Measurements from ENCODE around the gene PARVB. TPM values are rescaled to one million over a fixed set of nuclear protein-coding genes. Genes with fewer than 3 reads are reported as not detected.

Gene PARVB
- total RNA-seq, 1 experiment from 2014 or later, result 35.3 TPM

GRCh38 chr22:44219101-44219870 is 195.2 kb downstream of the PARVB start:
- Histone ChIP-seq H3K4me2 (no peak overlapping the region), H3K79me2 (ENCODE audit: low read depth) (no peaks in the 10 kb centered on the region), H3K4me1 (replicated peaks; ENCODE audit: insufficient read depth) (no peaks in the 10 kb centered on the region), H3K4me3 (no peak overlapping the region), H3K36me3 (ENCODE audit: low read depth) (no peaks in the 10 kb centered on the region), H2AFZ (no peak overlapping the region), H3K9me3 (ENCODE audit: insufficient read depth, low read depth) (no peaks in the 10 kb centered on the region), H4K20me1 (ENCODE audit: insufficient read depth) (no peaks in the 10 kb centered on the region), H3F3A (ENCODE audit: insufficient read depth, low read depth) (no peaks in the 10 kb centered on the region; the same call in 1 of the 2 replicates), H3K27me3 (ENCODE audit: insufficient read depth, low read depth) (peaks cover 50% of the 10 kb centered on the region), H3K9me2 (ENCODE audit: insufficient read depth) (no peaks in the 10 kb centered on the region), H3K27ac (no peak overlapping the region)
- no TSS peak for BruUV-seq (replicated peaks)
- no peak for DNase-seq
- TF ChIP-seq EZH2 (IDR thresholded peaks at IDR 0.05; ENCODE audit: low read depth), result no peak
- TF ChIP-seq, protein P1, sequence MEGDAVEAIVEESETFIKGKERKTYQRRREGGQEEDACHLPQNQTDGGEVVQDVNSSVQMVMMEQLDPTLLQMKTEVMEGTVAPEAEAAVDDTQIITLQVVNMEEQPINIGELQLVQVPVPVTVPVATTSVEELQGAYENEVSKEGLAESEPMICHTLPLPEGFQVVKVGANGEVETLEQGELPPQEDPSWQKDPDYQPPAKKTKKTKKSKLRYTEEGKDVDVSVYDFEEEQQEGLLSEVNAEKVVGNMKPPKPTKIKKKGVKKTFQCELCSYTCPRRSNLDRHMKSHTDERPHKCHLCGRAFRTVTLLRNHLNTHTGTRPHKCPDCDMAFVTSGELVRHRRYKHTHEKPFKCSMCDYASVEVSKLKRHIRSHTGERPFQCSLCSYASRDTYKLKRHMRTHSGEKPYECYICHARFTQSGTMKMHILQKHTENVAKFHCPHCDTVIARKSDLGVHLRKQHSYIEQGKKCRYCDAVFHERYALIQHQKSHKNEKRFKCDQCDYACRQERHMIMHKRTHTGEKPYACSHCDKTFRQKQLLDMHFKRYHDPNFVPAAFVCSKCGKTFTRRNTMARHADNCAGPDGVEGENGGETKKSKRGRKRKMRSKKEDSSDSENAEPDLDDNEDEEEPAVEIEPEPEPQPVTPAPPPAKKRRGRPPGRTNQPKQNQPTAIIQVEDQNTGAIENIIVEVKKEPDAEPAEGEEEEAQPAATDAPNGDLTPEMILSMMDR (conservative IDR thresholded peaks at IDR 0.05), result no peak
- ChIA-PET CTCF (no interaction called here), POLR2A (ENCODE audit: unreplicated experiment) (no interaction called here)
- intact Hi-C loops (cut with micrococcal nuclease; ENCODE audit: unreplicated experiment), result no loop called here

GRCh38 chr22:44220727-44221680 is 196.9 kb downstream of the PARVB start:
- H3K9me3 ChIP-seq (ENCODE audit: insufficient read depth, low read depth), result no peaks in the 10 kb centered on the region
- H4K20me1 ChIP-seq (ENCODE audit: insufficient read depth), result no peaks in the 10 kb centered on the region
- no peak overlapping the region for H3K4me3 ChIP-seq
- no peaks in the 10 kb centered on the region; the same call in 1 of the 2 replicates for H3F3A ChIP-seq (ENCODE audit: insufficient read depth, low read depth)
- no peak overlapping the region for H3K27ac ChIP-seq
- no peaks in the 10 kb centered on the region for H3K4me1 ChIP-seq (replicated peaks; ENCODE audit: insufficient read depth)
- no peak overlapping the region for H2AFZ ChIP-seq
- H3K36me3 ChIP-seq (ENCODE audit: low read depth), result no peaks in the 10 kb centered on the region
- no peaks in the 10 kb centered on the region for H3K9me2 ChIP-seq (ENCODE audit: insufficient read depth)
- ChIA-PET POLR2A (ENCODE audit: unreplicated experiment) (no interaction called here), CTCF (no interaction called here)
- intact Hi-C loops (cut with micrococcal nuclease; ENCODE audit: unreplicated experiment), result no loop called here
- no peak for DNase-seq
- no peak overlapping the region for H3K4me2 ChIP-seq
- BruUV-seq (replicated peaks), result no TSS peak
- H3K79me2 ChIP-seq (ENCODE audit: low read depth), result no peaks in the 10 kb centered on the region
- H3K27me3 ChIP-seq (ENCODE audit: insufficient read depth, low read depth), result peaks cover 55% of the 10 kb centered on the region
- no peak for TF ChIP-seq EZH2 (IDR thresholded peaks at IDR 0.05; ENCODE audit: low read depth)
- TF ChIP-seq, protein P1 (conservative IDR thresholded peaks at IDR 0.05), result no peak

DNA sequence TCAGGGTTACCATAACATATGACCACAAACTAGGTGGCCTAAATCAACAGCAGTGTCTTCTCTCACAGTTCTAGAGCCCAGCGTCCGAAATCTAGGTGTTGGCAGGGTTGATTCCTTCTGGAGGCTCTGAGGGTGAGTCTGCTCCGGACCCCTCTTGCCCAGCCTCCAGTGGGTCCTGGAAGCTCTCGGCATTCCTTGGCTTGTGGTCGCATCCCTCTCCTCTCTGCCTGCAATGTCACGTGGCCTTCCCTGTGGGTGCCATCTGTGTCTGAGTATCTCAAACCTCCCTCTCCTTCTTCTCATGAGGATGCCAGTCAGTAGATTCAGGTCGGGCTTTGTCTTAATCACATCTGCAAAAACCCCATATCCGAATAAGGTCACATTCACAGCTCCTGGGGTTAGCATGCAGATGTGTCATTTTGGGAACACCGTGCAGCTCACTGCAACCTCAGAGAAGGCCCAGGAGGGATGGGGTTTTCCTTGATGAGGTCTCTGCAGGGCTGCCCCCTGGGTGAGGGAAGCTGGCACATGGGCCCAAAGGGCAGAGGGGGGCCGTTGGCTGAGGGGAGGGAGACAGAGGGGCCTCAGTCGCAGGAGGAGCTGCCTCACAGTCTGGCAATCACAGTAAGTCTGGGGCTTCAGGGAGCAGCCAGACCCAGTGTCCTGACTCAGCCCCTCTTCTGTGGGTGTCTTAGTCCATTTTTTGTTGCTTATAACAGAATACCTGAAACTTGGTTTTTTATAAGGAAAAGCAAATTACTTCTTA is 197.8 kb downstream of the PARVB start:
- intact Hi-C loops (cut with micrococcal nuclease; ENCODE audit: unreplicated experiment), result no loop called here
- peaks cover 55% of the 10 kb centered on the region for H3K27me3 ChIP-seq (ENCODE audit: insufficient read depth, low read depth)
- ChIA-PET CTCF (interaction anchor here (0.6 kb wide), 1 partner anchor 209 kb away, joined by 3 read pairs; no protein-coding TSS in a partner anchor), POLR2A (ENCODE audit: unreplicated experiment) (no interaction called here)
- DNase-seq, result no peak
- no peaks in the 10 kb centered on the region for H4K20me1 ChIP-seq (ENCODE audit: insufficient read depth)
- H3K27ac ChIP-seq, result no peak overlapping the region
- H3K9me2 ChIP-seq (ENCODE audit: insufficient read depth), result no peaks in the 10 kb centered on the region
- H3K4me2 ChIP-seq, result no peak overlapping the region
- H3F3A ChIP-seq (ENCODE audit: insufficient read depth, low read depth), result no peaks in the 10 kb centered on the region
- no peaks in the 10 kb centered on the region for H3K36me3 ChIP-seq (ENCODE audit: low read depth)
- H3K4me3 ChIP-seq, result no peak overlapping the region
- TF ChIP-seq, protein P1 (conservative IDR thresholded peaks at IDR 0.05), result no peak
- TF ChIP-seq EZH2 (IDR thresholded peaks at IDR 0.05; ENCODE audit: low read depth), result no peak
- no peaks in the 10 kb centered on the region for H3K4me1 ChIP-seq (replicated peaks; ENCODE audit: insufficient read depth)
- no peaks in the 10 kb centered on the region for H3K79me2 ChIP-seq (ENCODE audit: low read depth)
- H3K9me3 ChIP-seq (ENCODE audit: insufficient read depth, low read depth), result no peaks in the 10 kb centered on the region
- no TSS peak for BruUV-seq (replicated peaks)
- no peak overlapping the region for H2AFZ ChIP-seq
